ENCODE data around the gene CCM2. TPM values are rescaled to one million over a fixed set of nuclear protein-coding genes. Genes with fewer than 3 reads are reported as not detected.

Gene CCM2
- total and polyA plus RNA-seq, 8 donors, result 23.0 to 50.1 (median 29.9) TPM

GRCh38 chr7:45053941-45054340, 53.9 kb downstream of the CCM2 start:
- no peak for TF ChIP-seq CTCF (IDR thresholded peaks at IDR 0.05)
- intact Hi-C loops (cut with DNase I), result no loop called here
- H3K4me3 ChIP-seq, result no peak overlapping the region
- ATAC-seq, result no peak
- H3K27ac ChIP-seq, result no peak overlapping the region
- H3K36me3 ChIP-seq, result peaks cover 0 to 32% of the 10 kb centered on the region in 2 donors
- peaks cover 0 to 8% of the 10 kb centered on the region in 2 donors for H3K4me1 ChIP-seq
- H3K9me3 ChIP-seq, result no peaks in the 10 kb centered on the region
- DNase-seq, result no peak
- no peaks in the 10 kb centered on the region for H3K27me3 ChIP-seq

- Histone ChIP-seq H3K27ac (no peak overlapping the region), H3K36me3 (peaks cover 0 to 27% of the 10 kb centered on the region in 2 donors), H3K27me3 (no peaks in the 10 kb centered on the region), H3K9me3 (no peaks in the 10 kb centered on the region), H3K4me3 (no peak overlapping the region), H3K4me1 (peaks cover 0 to 8% of the 10 kb centered on the region in 2 donors)
- ATAC-seq (no peak), DNase-seq (peak in 1 of 4 donors; percentile 17)
- TF ChIP-seq CTCF (IDR thresholded peaks at IDR 0.05), result no peak
- intact Hi-C loops (cut with DNase I), result no loop called here
Observed at GRCh38 chr7:45054442-45054841, 54.4 kb downstream of the CCM2 start.

GRCh38 chr7:45055016-45055415, 55.0 kb downstream of the CCM2 start:
- peaks cover 0 to 24% of the 10 kb centered on the region in 2 donors for H3K36me3 ChIP-seq
- no peaks in the 10 kb centered on the region for H3K9me3 ChIP-seq
- ATAC-seq, result no peak
- H3K27me3 ChIP-seq, result no peaks in the 10 kb centered on the region
- no peak overlapping the region for H3K4me3 ChIP-seq
- no peak for TF ChIP-seq CTCF (IDR thresholded peaks at IDR 0.05)
- H3K4me1 ChIP-seq, result peaks cover 0 to 8% of the 10 kb centered on the region in 2 donors
- intact Hi-C loops (cut with DNase I), result no loop called here
- DNase-seq, result no peak
- H3K27ac ChIP-seq, result no peak overlapping the region

- DNase-seq (no peak), ATAC-seq (no peak)
- Histone ChIP-seq H3K4me3 (no peak overlapping the region), H3K9me3 (no peaks in the 10 kb centered on the region), H3K36me3 (peaks cover 0 to 18% of the 10 kb centered on the region in 2 donors), H3K27ac (no peak overlapping the region), H3K27me3 (no peaks in the 10 kb centered on the region), H3K4me1 (peaks cover 0 to 9% of the 10 kb centered on the region in 2 donors)
- no peak for TF ChIP-seq CTCF (IDR thresholded peaks at IDR 0.05)
- intact Hi-C loops (cut with DNase I), result no loop called here
Observed at GRCh38 chr7:45055594-45056219, 55.7 kb downstream of the CCM2 start.

DNA sequence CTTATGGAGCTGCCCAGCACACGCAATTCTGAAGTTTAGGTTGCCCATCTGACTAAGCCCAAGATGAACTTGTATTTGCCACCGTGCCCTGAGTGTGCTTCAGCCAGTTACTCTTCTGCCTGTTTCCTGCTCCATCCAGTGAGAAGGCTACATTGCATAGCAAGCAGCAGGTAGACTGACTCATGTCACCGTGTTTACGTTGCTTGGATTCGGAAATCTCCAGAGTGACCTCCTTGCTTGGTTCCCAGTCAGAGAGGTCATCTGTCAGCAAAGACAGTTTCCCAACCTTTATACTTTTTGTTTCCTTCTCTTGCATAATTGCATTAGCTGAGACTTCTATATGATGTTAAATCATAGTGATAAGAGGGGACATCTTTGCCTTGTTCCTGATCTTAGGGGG, 57.9 kb downstream of the CCM2 start:
- H3K4me1 ChIP-seq, result peaks cover 0 to 16% of the 10 kb centered on the region in 2 donors
- no peaks in the 10 kb centered on the region for H3K27me3 ChIP-seq
- TF ChIP-seq CTCF (IDR thresholded peaks at IDR 0.05), result no peak
- intact Hi-C loops (cut with DNase I), result no loop called here
- H3K4me3 ChIP-seq, result no peak overlapping the region
- DNase-seq (no peak), ATAC-seq (no peak)
- H3K9me3 ChIP-seq, result no peaks in the 10 kb centered on the region
- H3K36me3 ChIP-seq, result peaks cover 0 to 17% of the 10 kb centered on the region in 2 donors
- no peak overlapping the region for H3K27ac ChIP-seq
